ENCODE data around the gene MVB12B. TPM values are rescaled to one million over a fixed set of nuclear protein-coding genes. Genes with fewer than 3 reads are reported as not detected.

MVB12B gene
- total RNA-seq, 4 donors from 2014 or later: 15.7 to 27.3 (median 22.7) TPM

GRCh38 chr9:126516936-126517832, 190.6 kb downstream of the MVB12B start:
- TF ChIP-seq POLR2A (IDR thresholded peaks at IDR 0.05): peak; percentile 20
- no peak for TF ChIP-seq CTCF (IDR thresholded peaks at IDR 0.05)
- peaks cover 4 to 25% (median 14%) of the 10 kb centered on the region in 4 donors for H3K4me1 ChIP-seq

GRCh38 chr9:126517833-126518356, 191.3 kb downstream of the MVB12B start:
- Histone ChIP-seq H3K27ac (peak overlapping the region; percentile 48 to 63 (median 54)), H3K36me3 (no peaks in the 10 kb centered on the region), H3K27me3 (peaks cover 99% of the 10 kb centered on the region), H3K4me3 (peak overlapping the region in 1 of 4 donors; percentile 44), H3K9me3 (no peaks in the 10 kb centered on the region), H3K4me1 (peaks cover 4 to 25% (median 14%) of the 10 kb centered on the region in 4 donors)
- TF ChIP-seq CTCF (IDR thresholded peaks at IDR 0.05): no peak
- no peak for TF ChIP-seq POLR2AphosphoS5 (IDR thresholded peaks at IDR 0.05)
- no peak for TF ChIP-seq EP300 (IDR thresholded peaks at IDR 0.05; ENCODE audit: low read depth)
- TF ChIP-seq POLR2A (IDR thresholded peaks at IDR 0.05): no peak
- in situ Hi-C loops (cut with MboI; ENCODE audit: low pct_ligation_motif_present in 1 of 4, low pct_unique_long_range_greater_than_20kb in 1 of 4, low sequenced_read_pairs in 3 of 4) (no loop called here), intact Hi-C loops (cut with DNase I; ENCODE audit: low total_unique reads) (no loop called here)
- WGBS, 2 donors (ENCODE audit: low coverage in 1 of 2): 12 to 33% methylated on average over 9 of the region's 9 CpGs
- DNase-seq: no peak

More at GRCh38 chr9:126516936-126517832, 190.6 kb downstream of the MVB12B start:
- WGBS, 2 donors (ENCODE audit: low coverage in 1 of 2): 10 to 14% methylated on average over 13 to 32 of the region's 32 CpGs
- Histone ChIP-seq H3K36me3 (no peaks in the 10 kb centered on the region), H3K27me3 (peaks cover 99% of the 10 kb centered on the region), H3K9me3 (no peaks in the 10 kb centered on the region), H3K4me3 (peak overlapping the region in 3 of 4 donors; percentile 10 to 44 (median 24)), H3K27ac (peak overlapping the region; percentile 48 to 63 (median 54))
- in situ Hi-C loops (cut with MboI; ENCODE audit: low pct_ligation_motif_present in 1 of 4, low pct_unique_long_range_greater_than_20kb in 1 of 4, low sequenced_read_pairs in 3 of 4): no loop called here
- intact Hi-C loops (cut with DNase I; ENCODE audit: low total_unique reads): no loop called here
- DNase-seq: no peak

GRCh38 chr9:126518763-126519162, 192.1 kb downstream of the MVB12B start:
- Histone ChIP-seq H3K4me3 (no peak overlapping the region), H3K27ac (no peak overlapping the region), H3K4me1 (peaks cover 4 to 25% (median 14%) of the 10 kb centered on the region in 4 donors), H3K27me3 (peaks cover 92% of the 10 kb centered on the region), H3K9me3 (no peaks in the 10 kb centered on the region), H3K36me3 (no peaks in the 10 kb centered on the region)
- DNase-seq: no peak
- WGBS, 2 donors (ENCODE audit: low coverage in 1 of 2): 71 to 85% methylated on average over 7 of the region's 7 CpGs
- intact Hi-C loops (cut with DNase I; ENCODE audit: low total_unique reads): no loop called here
- no peak for TF ChIP-seq EP300 (IDR thresholded peaks at IDR 0.05; ENCODE audit: low read depth)
- no peak for TF ChIP-seq POLR2A (IDR thresholded peaks at IDR 0.05)
- no peak for TF ChIP-seq CTCF (IDR thresholded peaks at IDR 0.05)
- TF ChIP-seq POLR2AphosphoS5 (IDR thresholded peaks at IDR 0.05): no peak
- in situ Hi-C loops (cut with MboI; ENCODE audit: low pct_ligation_motif_present in 1 of 4, low pct_unique_long_range_greater_than_20kb in 1 of 4, low sequenced_read_pairs in 3 of 4): no loop called here

- Histone ChIP-seq H3K36me3 (no peaks in the 10 kb centered on the region), H3K27ac (no peak overlapping the region), H3K4me3 (no peak overlapping the region), H3K4me1 (peaks cover 4 to 17% (median 10%) of the 10 kb centered on the region in 4 donors), H3K9me3 (no peaks in the 10 kb centered on the region), H3K27me3 (peaks cover 88% of the 10 kb centered on the region)
- intact Hi-C loops (cut with DNase I; ENCODE audit: low total_unique reads) (no loop called here), in situ Hi-C loops (cut with MboI; ENCODE audit: low pct_ligation_motif_present in 1 of 4, low pct_unique_long_range_greater_than_20kb in 1 of 4, low sequenced_read_pairs in 3 of 4) (no loop called here)
- TF ChIP-seq CTCF (IDR thresholded peaks at IDR 0.05) (no peak), EP300 (IDR thresholded peaks at IDR 0.05; ENCODE audit: low read depth) (no peak), POLR2AphosphoS5 (IDR thresholded peaks at IDR 0.05) (no peak), POLR2A (IDR thresholded peaks at IDR 0.05) (no peak)
- no peak for DNase-seq
- 84% methylated on average over 22 of the region's 22 CpGs; no CpG with 5 or more reads in 1 of the 2 donors for WGBS, 2 donors (ENCODE audit: low coverage in 1 of 2)
These were observed 193.2 kb downstream of the MVB12B start for GRCh38 chr9:126519660-126520420.
